GM23338 (cell line): Measurements from ENCODE around the gene TPK1. TPM values are rescaled to one million over a fixed set of nuclear protein-coding genes. Genes with fewer than 3 reads are reported as not detected.

ENCODE experiments used
- ATAC-seq: fragments of 200-7000 bp; cut with Tn5 transposase; 3 replicates; pipeline ENCODE4 v1.9.1; 2020
- DNase-seq: peaks from one replicate; pipeline ENCODE4 v3.0.0-alpha.2; 2015; ENCODE audit warnings: low spot score
- H2AFZ ChIP-seq: fragments of 200-600 bp; sonication (generic); 2 replicates; pipeline ENCODE4 v1.8.0; 2016; ENCODE audit warnings: antibody characterized with exemption, mild to moderate bottlenecking, moderate library complexity
- H3F3A ChIP-seq: fragments of 200-600 bp; sonication (generic); replicated peaks from 2 replicates; pipeline ENCODE4 v1.8.0; 2017; ENCODE audit warnings: antibody characterized with exemption, mixed run types, low read depth
- H3K27ac ChIP-seq: fragments of 200-600 bp; sonication (generic); 2 replicates; pipeline ENCODE4 v1.6.1; 2016; ENCODE audit warnings: low read depth
- H3K27me3 ChIP-seq: fragments of 200-600 bp; sonication (generic); 2 replicates; pipeline ENCODE4 v1.8.0; 2016; ENCODE audit warnings: mild to moderate bottlenecking, mixed run types, moderate library complexity; ENCODE audit not compliant: insufficient read depth
- H3K36me3 ChIP-seq: fragments of 200-600 bp; sonication (generic); 2 replicates; pipeline ENCODE4 v1.8.0; 2016; ENCODE audit warnings: mild to moderate bottlenecking; ENCODE audit not compliant: insufficient read depth
- H3K4me1 ChIP-seq: fragments of 200-600 bp; sonication (generic); 2 replicates; pipeline ENCODE4 v1.8.0; 2016; ENCODE audit warnings: mild to moderate bottlenecking, moderate library complexity; ENCODE audit not compliant: insufficient read depth
- H3K4me2 ChIP-seq: fragments of 200-600 bp; sonication (generic); 2 replicates; pipeline ENCODE4 v1.7.1; 2017; ENCODE audit warnings: mixed run types
- H3K4me3 ChIP-seq: fragments of 200-600 bp; sonication (generic); 2 replicates; pipeline ENCODE4 v1.6.1; 2016; ENCODE audit warnings: mixed run types
- H3K79me2 ChIP-seq: fragments of 200-600 bp; sonication (generic); replicated peaks from 2 replicates; pipeline ENCODE4 v1.8.0; 2017; ENCODE audit warnings: mild to moderate bottlenecking; ENCODE audit not compliant: insufficient read depth
- H3K9me2 ChIP-seq: fragments of 200-600 bp; sonication (generic); 2 replicates; pipeline ENCODE4 v1.8.0; 2017; ENCODE audit not compliant: insufficient read depth
- H4K20me1 ChIP-seq: fragments of 200-600 bp; sonication (generic); replicated peaks from 2 replicates; pipeline ENCODE4 v1.8.0; 2017; ENCODE audit warnings: mild to moderate bottlenecking; ENCODE audit not compliant: insufficient read depth
- H3K27ac Mint-ChIP-seq: 2 replicates; pipeline ENCODE4 v1.8.0; 2020; ENCODE audit warnings: inconsistent platforms, mild to moderate bottlenecking, moderate library complexity, mixed read lengths
- H3K27me3 Mint-ChIP-seq: 3 replicates; pipeline ENCODE4 v1.8.0; 2022; ENCODE audit warnings: low read depth, mild to moderate bottlenecking, moderate library complexity, mixed read lengths, inconsistent platforms; ENCODE audit not compliant: insufficient read depth, poor library complexity
- H3K36me3 Mint-ChIP-seq: 3 replicates; pipeline ENCODE4 v1.8.0; 2021; ENCODE audit warnings: low read depth, mild to moderate bottlenecking, inconsistent platforms, moderate library complexity, mixed read lengths
- H3K4me1 Mint-ChIP-seq: 3 replicates; pipeline ENCODE4 v1.8.0; 2020; ENCODE audit warnings: mild to moderate bottlenecking, inconsistent platforms, mixed read lengths
- H3K4me3 Mint-ChIP-seq: 3 replicates; pipeline ENCODE4 v1.8.0; 2021; ENCODE audit warnings: moderate library complexity, mild to moderate bottlenecking, inconsistent platforms, mixed read lengths
- H3K9me3 Mint-ChIP-seq: 3 replicates; pipeline ENCODE4 v1.8.0; 2020; ENCODE audit warnings: moderate library complexity, mild to moderate bottlenecking, inconsistent platforms, mixed read lengths
- ETS1 ChIP-seq: IDR thresholded peaks from 2 replicates; pipeline ENCODE4 v1.6.1; 2016; ENCODE audit warnings: antibody characterized with exemption
- EZH2phosphoT487 ChIP-seq: fragments of 200-600 bp; sonication (generic); IDR thresholded peaks from one replicate; pipeline ENCODE4 v1.8.1; 2018; ENCODE audit warnings: antibody characterized with exemption; ENCODE audit not compliant: unreplicated experiment
- JUNB ChIP-seq: IDR thresholded peaks from one replicate; pipeline ENCODE4 v1.6.1; 2016; ENCODE audit warnings: antibody characterized with exemption; ENCODE audit not compliant: unreplicated experiment
- POLR2AphosphoS5 ChIP-seq: IDR thresholded peaks from 2 replicates; pipeline ENCODE4 v1.6.1; 2016; ENCODE audit warnings: antibody characterized with exemption, low read depth
- REST ChIP-seq: IDR thresholded peaks from one replicate; pipeline ENCODE4 v1.6.1; 2018; ENCODE audit warnings: antibody characterized with exemption; ENCODE audit not compliant: unreplicated experiment
- STAT1 ChIP-seq: IDR thresholded peaks from one replicate; pipeline ENCODE4 v1.6.1; 2016; ENCODE audit warnings: antibody characterized with exemption; ENCODE audit not compliant: unreplicated experiment
- ZNF331 ChIP-seq: fragments of 250-450 bp; sonication (Bioruptor Pico); IDR thresholded peaks from 2 replicates; pipeline ENCODE4 v1.5.0; 2020; ENCODE audit warnings: low read depth, mild to moderate bottlenecking, moderate library complexity
- polyA plus RNA-seq: library from polyadenylated mRNA; unstranded; fragments of >200 nt; fragmentation: Nextera tagmentation; extraction: Ambion mirVana; gene quantifications from 2 replicates; pipeline ENCODE4 v1.2.1, GENCODE V29; 2016
- total RNA-seq: library from RNA; depleted of rRNA; stranded (reverse); fragments of >200 nt; shearing (Covaris generic); gene quantifications from 2 replicates; pipeline ENCODE4 v1.2.3, GENCODE V29; 2014

Gene TPK1
- total and polyA plus RNA-seq, 2 experiments from 2014 or later: 2.6 to 2.9 TPM

GRCh38 chr7:144769352-144769751 is 66.5 kb downstream of the TPK1 start:
- H3K27ac Mint-ChIP-seq: no peak overlapping the region
- no peaks in the 10 kb centered on the region for H3K79me2 ChIP-seq
- no peaks in the 10 kb centered on the region for H3K27me3 Mint-ChIP-seq

GRCh38 chr7:144768633-144769032 is 67.2 kb downstream of the TPK1 start:
- H3K4me1 ChIP-seq: no peaks in the 10 kb centered on the region
- H3K9me3 Mint-ChIP-seq: no peaks in the 10 kb centered on the region
- no peaks in the 10 kb centered on the region for H3K27me3 Mint-ChIP-seq
- ATAC-seq (no peak), DNase-seq (no peak)
- no peaks in the 10 kb centered on the region for H3K9me2 ChIP-seq
- no peak overlapping the region for H3K4me2 ChIP-seq
- H3K4me3 ChIP-seq: no peak overlapping the region
- no peak for TF ChIP-seq ZNF331 (CRISPR knock-in tag)
- no peak for TF ChIP-seq STAT1
- TF ChIP-seq JUNB: no peak
- no peaks in the 10 kb centered on the region for H3K36me3 ChIP-seq
- no peaks in the 10 kb centered on the region for H4K20me1 ChIP-seq
- H2AFZ ChIP-seq: no peak overlapping the region
- H3K4me1 Mint-ChIP-seq: peaks cover 9% of the 10 kb centered on the region; the same call in 2 of the 3 replicates
- H3K4me3 Mint-ChIP-seq: no peak overlapping the region
- H3K27ac Mint-ChIP-seq: no peak overlapping the region
- H3K27me3 ChIP-seq: no peaks in the 10 kb centered on the region
- H3K27ac ChIP-seq: no peak overlapping the region
- H3F3A ChIP-seq: no peaks in the 10 kb centered on the region
- no peaks in the 10 kb centered on the region for H3K36me3 Mint-ChIP-seq
- no peaks in the 10 kb centered on the region for H3K79me2 ChIP-seq

More at GRCh38 chr7:144769352-144769751, 66.5 kb downstream of the TPK1 start:
- ATAC-seq: no peak
- H3K4me3 Mint-ChIP-seq: no peak overlapping the region
- TF ChIP-seq JUNB (no peak), POLR2AphosphoS5 (no peak), ETS1 (no peak), REST (no peak), EZH2phosphoT487 (no peak)
- no peaks in the 10 kb centered on the region for H3F3A ChIP-seq
- no peaks in the 10 kb centered on the region for H3K36me3 ChIP-seq
- no peaks in the 10 kb centered on the region for H3K4me1 ChIP-seq
- H3K4me1 Mint-ChIP-seq: peaks cover 6% of the 10 kb centered on the region; the same call in 2 of the 3 replicates
- H3K4me2 ChIP-seq: no peak overlapping the region
- no peaks in the 10 kb centered on the region for H3K9me3 Mint-ChIP-seq
- no peaks in the 10 kb centered on the region for H4K20me1 ChIP-seq
- H3K36me3 Mint-ChIP-seq: no peaks in the 10 kb centered on the region
- no peaks in the 10 kb centered on the region for H3K27me3 ChIP-seq
- H2AFZ ChIP-seq: no peak overlapping the region
- no peak overlapping the region for H3K4me3 ChIP-seq
- no peak for DNase-seq
- no peak overlapping the region for H3K27ac ChIP-seq
- no peaks in the 10 kb centered on the region for H3K9me2 ChIP-seq
